Fibroblast of mammary gland (primary cell): ENCODE measurements around the gene DOK5.

Experiments used
- DNase-seq: peaks from one replicate; pipeline ENCODE4 v3.0.0-alpha.2; 2010; ENCODE audit warnings: low read depth
- H3K4me3 ChIP-seq: 2 replicates; pipeline ENCODE4 v1.5.1; 2011; ENCODE audit warnings: low read depth, mild to moderate bottlenecking, low read length, moderate library complexity; ENCODE audit not compliant: control insufficient read depth
- TF ChIP-seq, protein P1 (sequence below): conservative IDR thresholded peaks from 2 replicates; pipeline ENCODE4 v1.5.1; 2011; ENCODE audit warnings: low read depth, low read length, inconsistent platforms; ENCODE audit not compliant: control insufficient read depth, insufficient read depth

DOK5 gene

DNA sequence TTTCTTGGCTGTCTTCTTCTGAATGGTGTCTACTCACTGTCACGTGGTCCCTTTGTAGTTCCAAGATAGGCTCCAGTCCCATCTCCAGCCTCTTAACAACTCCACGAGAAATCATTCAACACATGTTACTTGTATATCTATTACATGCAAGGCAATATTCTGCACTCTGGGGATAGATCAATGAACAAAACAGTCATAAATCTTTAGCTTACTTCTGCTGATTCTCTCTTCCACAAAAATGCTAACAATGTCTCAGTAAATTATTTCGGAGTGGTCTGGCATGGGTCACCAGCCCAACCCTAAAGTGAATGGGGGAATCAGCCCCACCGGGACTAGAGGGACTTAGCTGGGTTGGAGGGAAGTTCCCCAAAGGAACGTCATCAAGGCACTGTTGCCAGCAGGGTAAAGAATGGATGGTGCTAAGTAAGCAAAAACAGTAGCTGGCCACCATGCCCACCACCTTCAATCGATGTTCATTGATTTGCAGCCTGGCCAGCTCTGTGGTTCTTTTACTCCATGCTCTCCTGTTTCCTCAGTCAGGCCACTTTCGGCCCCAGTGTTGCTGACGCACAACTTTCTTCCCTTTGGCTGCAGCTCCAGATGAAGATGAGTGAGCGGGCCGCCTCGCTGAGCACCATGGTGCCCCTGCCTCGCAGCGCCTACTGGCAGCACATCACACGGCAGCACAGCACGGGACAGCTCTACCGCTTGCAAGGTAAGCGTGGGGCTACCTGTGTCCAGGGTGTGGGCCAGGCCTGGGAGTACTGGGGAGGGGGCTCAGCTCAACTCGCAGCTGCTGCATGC, 167.7 kb downstream of the DOK5 start:
- peak; percentile 55 for DNase-seq
- H3K4me3 ChIP-seq: no peak overlapping the region
- TF ChIP-seq, protein P1, sequence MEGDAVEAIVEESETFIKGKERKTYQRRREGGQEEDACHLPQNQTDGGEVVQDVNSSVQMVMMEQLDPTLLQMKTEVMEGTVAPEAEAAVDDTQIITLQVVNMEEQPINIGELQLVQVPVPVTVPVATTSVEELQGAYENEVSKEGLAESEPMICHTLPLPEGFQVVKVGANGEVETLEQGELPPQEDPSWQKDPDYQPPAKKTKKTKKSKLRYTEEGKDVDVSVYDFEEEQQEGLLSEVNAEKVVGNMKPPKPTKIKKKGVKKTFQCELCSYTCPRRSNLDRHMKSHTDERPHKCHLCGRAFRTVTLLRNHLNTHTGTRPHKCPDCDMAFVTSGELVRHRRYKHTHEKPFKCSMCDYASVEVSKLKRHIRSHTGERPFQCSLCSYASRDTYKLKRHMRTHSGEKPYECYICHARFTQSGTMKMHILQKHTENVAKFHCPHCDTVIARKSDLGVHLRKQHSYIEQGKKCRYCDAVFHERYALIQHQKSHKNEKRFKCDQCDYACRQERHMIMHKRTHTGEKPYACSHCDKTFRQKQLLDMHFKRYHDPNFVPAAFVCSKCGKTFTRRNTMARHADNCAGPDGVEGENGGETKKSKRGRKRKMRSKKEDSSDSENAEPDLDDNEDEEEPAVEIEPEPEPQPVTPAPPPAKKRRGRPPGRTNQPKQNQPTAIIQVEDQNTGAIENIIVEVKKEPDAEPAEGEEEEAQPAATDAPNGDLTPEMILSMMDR: no peak

DNA sequence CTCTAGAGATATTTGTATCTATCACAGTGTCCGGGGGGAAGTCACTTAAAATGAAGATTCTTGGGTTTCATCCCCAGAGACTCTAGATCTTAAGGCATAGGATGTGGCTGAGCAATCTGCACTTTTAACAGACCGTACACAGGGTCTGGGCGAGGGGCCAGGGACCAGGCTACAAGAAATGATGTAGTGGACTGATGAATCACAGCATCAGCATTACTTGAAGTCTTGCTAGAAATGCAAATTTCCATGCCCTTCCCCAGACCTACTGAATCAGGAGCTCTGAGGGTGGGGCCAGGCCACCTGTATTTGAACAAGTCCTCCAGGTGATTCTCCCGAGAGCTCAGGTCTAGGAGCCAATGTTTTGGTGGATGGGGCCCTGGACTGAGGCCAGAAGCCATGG, 168.4 kb downstream of the DOK5 start:
- DNase-seq: peak; percentile 92
- TF ChIP-seq, protein P1: no peak
- H3K4me3 ChIP-seq: no peak overlapping the region

DNA sequence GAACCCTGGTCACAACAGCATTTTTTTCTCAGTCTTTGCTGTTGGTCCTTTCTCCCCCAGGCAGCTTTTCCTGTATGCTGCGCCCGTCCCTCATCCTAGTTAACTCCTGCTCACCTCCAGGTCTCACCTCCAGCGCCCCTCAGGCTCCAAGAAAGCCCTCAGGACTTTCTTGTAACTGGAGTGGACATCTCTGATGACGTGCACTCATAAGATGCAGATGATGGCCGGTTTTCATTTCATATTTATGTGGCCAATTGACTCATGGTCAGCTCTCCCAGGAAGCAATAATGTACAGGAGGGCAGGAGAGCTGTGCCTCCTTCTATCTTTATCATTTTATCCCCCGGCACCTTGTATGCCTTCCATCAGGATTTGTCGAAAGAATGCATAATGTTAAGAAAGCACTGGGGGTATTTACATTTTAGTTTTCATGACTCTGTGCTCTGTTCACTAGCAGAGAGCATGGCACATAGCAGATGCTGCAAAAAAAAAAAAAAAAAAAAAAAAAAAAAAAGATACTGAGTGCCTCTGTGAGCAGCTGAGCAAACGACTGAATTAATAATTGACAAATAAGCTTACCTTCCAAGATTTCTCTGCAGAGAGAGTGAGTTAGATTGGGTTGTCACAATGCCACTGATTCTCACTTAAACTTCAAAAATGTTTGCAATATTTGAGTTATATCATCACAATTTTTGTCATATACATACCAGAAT, 170.2 kb downstream of the DOK5 start:
- TF ChIP-seq, protein P1: no peak

DNA sequence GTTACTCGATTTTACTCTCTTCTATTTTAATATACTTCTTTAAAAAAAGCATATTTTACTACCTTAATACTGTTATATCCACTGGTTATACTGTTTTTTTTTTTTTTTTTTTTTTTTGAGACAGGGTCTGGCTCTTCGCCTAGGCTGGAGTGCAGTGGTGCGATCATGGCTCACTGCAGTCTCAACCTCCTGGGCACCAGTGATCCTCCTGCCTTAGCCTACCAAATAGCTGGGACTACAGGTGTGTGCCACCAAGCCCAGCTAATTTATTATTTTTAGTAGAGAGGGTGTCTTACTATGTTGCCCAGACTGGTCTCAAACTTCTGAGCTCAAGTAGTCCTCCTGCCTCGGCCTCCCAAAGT, 170.7 kb downstream of the DOK5 start:
- TF ChIP-seq, protein P1: no peak
- H3K4me3 ChIP-seq: no peak overlapping the region
- no peak for DNase-seq

More for the DNA sequence above, 170.2 kb downstream of the DOK5 start:
- H3K4me3 ChIP-seq: no peak overlapping the region
- DNase-seq: no peak

DNA sequence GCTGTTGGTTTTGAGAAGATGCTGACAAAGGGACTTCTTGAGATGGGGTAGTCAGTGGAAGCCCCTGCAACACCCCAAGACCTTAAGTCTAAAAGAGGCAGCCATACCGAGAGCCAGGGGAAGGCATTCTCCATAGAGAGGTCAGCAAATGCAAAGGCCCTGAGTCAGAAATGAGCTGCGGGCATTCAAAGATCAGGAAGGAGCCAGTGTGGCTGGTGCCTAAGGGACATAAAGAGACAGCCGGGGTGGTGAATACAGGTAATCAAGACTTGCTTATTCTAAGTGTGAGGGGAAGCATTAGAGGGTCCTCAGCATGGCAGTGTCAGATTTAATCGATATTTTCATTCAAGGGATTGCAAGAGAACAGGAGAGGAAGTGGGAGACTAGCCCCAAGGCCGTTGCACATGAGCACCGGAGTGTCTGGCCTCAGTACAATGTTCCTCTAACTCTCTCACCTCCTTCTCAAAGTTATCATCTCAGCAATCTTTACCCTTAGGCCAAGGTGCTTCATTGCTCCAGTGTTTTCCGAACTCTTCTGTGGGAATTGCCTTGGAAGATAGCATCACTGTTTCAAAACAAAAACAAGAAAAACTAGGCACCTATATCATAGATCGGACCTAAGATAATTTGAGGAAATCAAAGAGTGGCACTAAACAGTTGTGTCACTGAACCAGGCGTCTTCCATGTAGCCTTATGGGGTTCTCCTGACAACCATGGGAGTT, 173.2 kb downstream of the DOK5 start:
- TF ChIP-seq, protein P1: no peak
- H3K4me3 ChIP-seq: no peak overlapping the region
- DNase-seq: no peak

DNA sequence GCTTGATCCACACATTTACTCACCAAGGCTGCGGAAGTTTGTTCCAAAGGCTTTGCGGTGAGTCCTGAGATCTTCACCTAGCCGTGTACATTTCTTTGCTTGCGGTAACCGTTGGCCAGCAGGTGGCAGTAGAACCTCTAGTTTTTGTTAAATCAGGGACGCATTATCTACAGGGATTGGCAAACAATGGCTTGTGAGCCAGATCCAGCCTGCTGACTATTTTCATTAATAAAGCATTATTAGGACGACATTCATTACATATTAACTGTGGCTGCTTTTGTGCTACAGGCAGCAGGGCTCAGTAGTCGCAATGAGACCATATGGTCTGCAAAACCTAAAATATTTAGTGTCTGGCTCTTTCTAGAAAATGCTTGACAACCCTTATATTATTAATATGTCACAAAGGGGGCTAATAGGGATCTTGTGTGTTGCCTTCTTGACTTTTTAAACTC, 174.1 kb downstream of the DOK5 start:
- DNase-seq: peak; percentile 77
- H3K4me3 ChIP-seq: no peak overlapping the region
- TF ChIP-seq, protein P1: peak; percentile 81
